Measurements from ENCODE around the gene CYB5A.

Gene CYB5A

DNA sequence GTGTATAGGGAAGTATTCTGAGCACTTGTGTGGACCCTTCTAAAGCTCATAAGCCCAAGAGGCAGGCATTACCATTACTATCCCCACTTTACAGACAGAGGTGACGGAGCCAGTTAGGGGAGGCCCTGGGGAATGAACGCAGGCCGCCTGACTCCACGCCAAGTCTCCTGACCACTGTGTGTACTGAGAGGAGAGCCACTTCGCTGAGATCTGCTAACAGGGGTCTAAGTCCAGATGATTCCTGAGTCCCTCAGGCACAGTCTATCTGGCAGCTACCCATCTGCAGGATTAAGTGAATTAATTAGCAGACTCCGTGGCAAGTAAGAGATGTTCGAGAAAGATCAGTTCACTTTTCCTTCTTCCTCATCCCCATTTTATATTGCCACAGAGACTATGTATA is 13.7 kb downstream of the CYB5A start:
- DNase-seq (ENCODE audit: low read depth in 1 of 2, low spot score in 1 of 2): no peak

- DNase-seq (ENCODE audit: low read depth in 1 of 2, low spot score in 1 of 2): no peak
Measured at GRCh38 chr18:74277296-74277695, 14.5 kb downstream of the CYB5A start.

DNA sequence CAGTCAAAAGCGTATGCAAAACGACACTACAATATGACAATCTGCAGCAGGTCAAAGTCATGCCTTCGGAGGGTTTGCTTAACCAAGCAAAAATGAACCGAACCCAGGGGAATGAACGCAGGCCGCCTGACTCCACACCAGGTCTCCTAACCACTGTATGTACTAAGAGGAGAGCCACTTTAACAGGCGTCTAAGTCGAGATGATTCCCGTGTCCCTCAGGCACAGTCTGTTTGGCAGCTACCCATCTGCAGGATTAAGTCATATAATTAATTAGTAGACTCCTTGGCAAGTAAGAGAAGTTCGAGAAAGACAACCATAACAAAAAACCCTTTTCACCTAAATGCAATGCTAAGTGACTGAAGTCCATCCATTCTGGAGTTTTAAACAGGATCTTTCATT is 15.2 kb downstream of the CYB5A start:
- DNase-seq (ENCODE audit: low read depth in 1 of 2, low spot score in 1 of 2): no peak

DNA sequence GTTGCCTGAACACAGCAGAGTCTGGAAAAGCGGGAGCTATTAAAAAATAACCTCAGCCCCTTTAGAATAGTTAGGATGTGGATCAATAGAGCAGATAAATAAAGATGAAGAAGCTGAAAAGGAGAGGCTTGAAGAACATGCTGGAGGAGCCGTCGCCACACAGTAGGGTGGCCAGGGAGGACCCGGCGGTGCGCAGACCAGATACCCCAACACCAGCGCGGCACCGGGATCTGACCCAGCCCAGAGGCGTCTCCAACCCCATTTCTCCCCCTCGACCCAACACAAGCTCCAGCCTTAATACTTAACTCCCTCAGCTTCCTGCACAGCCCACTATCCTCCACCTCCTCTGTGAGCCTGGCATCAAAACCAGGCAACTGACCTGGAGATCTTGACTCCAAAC is 16.0 kb downstream of the CYB5A start:
- no peak for DNase-seq (ENCODE audit: low read depth in 1 of 2, low spot score in 1 of 2)

GRCh38 chr18:74274700-74275099 is 17.1 kb downstream of the CYB5A start:
- DNase-seq (ENCODE audit: low read depth in 1 of 2, low spot score in 1 of 2): no peak

DNA sequence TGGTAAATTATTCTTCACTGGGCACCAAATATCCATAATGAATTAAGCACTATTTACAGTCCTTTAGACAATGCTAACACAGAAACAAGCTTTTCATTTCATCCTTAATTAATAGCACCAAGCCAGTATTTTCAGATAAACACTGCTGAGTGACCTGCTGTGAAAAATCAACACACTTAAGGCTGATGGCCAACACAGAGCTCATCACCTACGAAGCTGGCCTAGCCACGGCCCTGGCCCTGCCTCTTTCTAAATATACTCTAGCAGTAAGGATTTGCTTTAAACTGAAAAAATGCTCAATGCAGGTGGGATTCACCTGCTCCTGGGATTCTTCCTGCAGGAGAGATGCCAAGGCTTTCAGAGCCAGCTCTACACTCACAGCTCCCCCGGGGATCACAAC is 18.4 kb downstream of the CYB5A start:
- no peak for DNase-seq (ENCODE audit: low read depth in 1 of 2, low spot score in 1 of 2)

- no peak for DNase-seq (ENCODE audit: low read depth in 1 of 2, low spot score in 1 of 2)
Measured at GRCh38 chr18:74271635-74272034, 20.1 kb downstream of the CYB5A start.

GRCh38 chr18:74268933-74269620 is 22.7 kb downstream of the CYB5A start:
- DNase-seq (ENCODE audit: low read depth in 1 of 2, low spot score in 1 of 2): no peak

- no peak for DNase-seq (ENCODE audit: low read depth in 1 of 2, low spot score in 1 of 2)
Measured at GRCh38 chr18:74268175-74268574, 23.6 kb downstream of the CYB5A start.

DNA sequence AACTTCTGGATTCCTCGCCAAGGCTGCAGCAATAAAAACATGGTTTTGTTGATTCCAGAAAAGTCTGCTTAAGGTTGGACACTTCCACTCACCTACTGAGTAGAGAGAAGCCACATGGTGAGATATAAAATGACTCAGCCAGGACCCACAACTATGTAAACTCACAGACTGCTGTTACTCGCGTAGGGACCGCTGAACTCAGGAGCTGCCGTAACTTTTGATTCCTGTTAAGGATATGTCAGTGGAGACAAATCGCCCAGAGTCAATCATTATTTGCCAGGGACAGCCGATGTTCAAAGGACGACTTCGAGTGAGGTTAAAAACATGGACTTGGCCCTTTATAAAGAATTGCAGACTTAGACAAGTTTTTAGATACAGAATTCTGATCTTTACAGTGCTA is 25.6 kb downstream of the CYB5A start:
- no peak for DNase-seq (ENCODE audit: low read depth in 1 of 2, low spot score in 1 of 2)

- no peak for DNase-seq (ENCODE audit: low read depth in 1 of 2, low spot score in 1 of 2)
Measured at GRCh38 chr18:74265546-74266098, 26.1 kb downstream of the CYB5A start.

GRCh38 chr18:74264303-74265020 is 27.3 kb downstream of the CYB5A start:
- DNase-seq (ENCODE audit: low read depth in 1 of 2, low spot score in 1 of 2): no peak

DNA sequence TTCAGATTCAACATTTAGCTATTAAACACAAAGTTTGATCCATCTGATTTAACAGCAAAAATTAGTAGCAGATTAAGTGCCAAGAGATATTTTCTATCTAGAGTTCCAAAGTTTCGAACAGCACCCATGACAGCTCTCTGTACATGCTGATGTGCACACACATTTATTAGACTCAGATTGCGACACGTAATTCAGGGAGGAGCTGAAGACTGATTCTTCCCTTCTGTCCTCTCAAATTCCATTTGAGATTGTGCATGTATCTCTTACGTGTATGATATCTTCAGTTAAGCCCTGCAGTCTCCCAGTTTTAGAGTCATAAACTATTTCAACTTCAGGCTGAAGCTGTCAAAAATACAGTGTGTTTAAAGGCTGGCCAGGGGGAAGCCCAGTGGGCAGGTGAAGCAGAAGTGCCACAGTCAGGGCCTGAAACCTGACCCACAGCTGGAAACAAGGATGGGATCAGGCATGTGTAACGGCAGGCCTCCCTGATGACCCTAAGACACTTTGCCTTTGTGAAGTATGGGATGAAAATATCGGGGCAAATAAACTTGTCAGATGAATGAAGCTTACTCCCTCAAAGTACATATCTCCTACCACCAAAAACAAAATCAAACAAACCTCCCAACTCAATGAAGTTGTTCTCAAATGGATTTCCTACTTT is 30.6 kb downstream of the CYB5A start:
- no peak for DNase-seq (ENCODE audit: low read depth in 1 of 2, low spot score in 1 of 2)

DNA sequence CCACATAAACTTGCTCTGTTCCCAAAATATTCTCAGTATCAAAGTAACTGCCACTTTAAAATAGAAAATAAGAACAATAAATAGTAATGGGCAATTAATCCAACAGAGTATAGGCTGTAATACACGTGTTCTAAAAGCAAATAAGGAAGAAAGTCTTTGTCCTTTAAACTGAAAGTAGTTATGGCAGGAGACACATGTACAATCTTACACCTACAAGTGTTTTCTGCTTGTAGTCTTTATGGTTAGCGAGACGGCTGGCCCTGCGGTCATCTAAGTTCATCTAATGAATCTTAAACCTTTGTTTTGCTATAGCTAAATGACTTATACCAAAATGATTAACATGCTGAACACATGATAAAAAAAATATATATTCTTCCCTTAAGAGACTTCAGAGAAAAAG is 32.4 kb downstream of the CYB5A start:
- DNase-seq (ENCODE audit: low read depth in 1 of 2, low spot score in 1 of 2): no peak

DNA sequence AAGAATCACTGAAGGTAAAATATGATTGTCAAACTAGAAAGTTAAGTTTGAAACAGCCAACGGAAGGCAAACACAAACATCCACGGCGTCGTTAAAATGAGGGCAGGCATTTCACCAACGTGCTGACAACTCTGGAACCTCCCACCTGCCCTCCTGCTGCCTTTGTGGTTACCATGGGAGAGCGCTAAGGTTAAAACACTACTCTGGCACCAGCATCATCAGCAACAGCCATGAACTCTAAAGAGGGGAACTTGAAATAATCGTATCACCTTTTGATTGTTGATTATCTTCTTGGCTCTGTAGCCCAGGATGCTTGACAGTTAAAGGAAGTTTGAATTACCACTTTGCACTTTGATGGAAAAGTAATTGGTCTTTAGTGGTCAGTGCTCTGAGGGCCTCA is 34.7 kb downstream of the CYB5A start:
- DNase-seq (ENCODE audit: low read depth in 1 of 2, low spot score in 1 of 2): no peak

DNA sequence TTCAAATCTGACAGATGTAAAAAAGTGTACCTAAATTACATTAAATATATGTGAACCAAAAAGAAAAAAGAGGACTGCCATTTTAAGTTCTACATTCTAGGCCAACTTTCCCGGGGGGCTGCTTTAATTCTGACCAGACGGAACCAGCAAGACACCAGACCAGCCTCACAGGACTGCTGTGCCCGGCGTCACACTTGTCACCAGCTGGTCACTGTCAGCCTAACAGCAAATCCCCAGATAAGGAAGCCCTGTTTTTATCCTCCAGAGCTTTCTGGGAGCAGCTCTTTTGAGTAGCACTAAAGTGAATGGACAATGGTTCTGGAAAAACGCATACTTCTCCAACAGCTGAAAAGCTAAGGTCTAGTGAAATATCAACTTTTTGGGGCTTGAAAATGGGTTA is 35.6 kb downstream of the CYB5A start:
- DNase-seq (ENCODE audit: low read depth in 1 of 2, low spot score in 1 of 2): no peak

GRCh38 chr18:74255131-74255616 is 36.6 kb downstream of the CYB5A start:
- no peak for DNase-seq (ENCODE audit: low read depth in 1 of 2, low spot score in 1 of 2)

- DNase-seq (ENCODE audit: low read depth in 1 of 2, low spot score in 1 of 2): no peak
Measured at GRCh38 chr18:74252039-74252395, 39.7 kb downstream of the CYB5A start.

DNA sequence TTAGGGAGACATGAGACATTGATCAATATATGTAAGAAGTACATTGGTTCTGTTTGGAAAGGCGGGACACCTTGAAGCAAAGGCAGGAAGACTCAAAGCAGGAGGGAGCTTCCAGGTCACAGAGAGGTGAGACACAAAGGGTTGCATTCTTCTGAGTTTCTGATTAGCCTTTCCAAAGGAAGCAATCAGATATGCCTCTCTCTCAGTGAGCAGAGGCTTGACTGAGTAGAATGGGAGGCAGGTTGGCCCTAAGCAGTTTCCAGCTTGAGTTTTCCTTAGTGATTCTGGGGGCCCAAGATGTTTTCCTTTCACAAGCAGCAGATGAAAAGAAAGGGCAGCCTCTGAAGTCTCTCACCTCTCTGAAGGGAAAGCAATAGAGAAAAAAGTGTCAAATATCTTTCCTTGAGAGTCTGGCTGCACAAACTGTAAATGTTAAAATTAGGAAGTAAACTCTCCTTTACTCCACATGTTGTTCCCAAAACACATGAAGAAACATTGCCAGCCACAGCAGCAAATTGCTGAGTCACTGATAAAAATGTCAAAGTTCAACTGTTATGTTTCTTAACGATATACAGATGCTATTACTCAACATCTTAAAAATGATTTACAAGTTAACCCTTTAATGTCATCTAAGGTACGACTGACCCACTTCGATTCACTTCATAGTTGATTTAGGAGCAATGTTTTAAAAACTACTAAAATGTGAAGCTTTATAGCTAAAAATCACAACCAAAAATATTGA is 40.3 kb downstream of the CYB5A start:
- DNase-seq (ENCODE audit: low read depth in 1 of 2, low spot score in 1 of 2): no peak

- DNase-seq (ENCODE audit: low read depth in 1 of 2, low spot score in 1 of 2): no peak
Measured at GRCh38 chr18:74250131-74250530, 41.6 kb downstream of the CYB5A start.

GRCh38 chr18:74249181-74249968 is 42.4 kb downstream of the CYB5A start:
- no peak for DNase-seq (ENCODE audit: low read depth in 1 of 2, low spot score in 1 of 2)

Measured in activated T-helper 1 cell treated with anti-CD3 and anti-CD28 coated beads, Interleukin-2, amount 50 U/mL, for 16 hours (primary cell).